Right cardiac atrium (tissue), 5 donors: ENCODE data around the gene BCL2L11. TPM values are rescaled to one million over a fixed set of nuclear protein-coding genes. Genes with fewer than 3 reads are reported as not detected.

Experiments used
- ATAC-seq, 2 donors: fragments of 200-7000 bp; cut with Tn5 transposase; one replicate each; pipeline versions ENCODE4 v1.8.0 to v1.9.1; 2020; ENCODE audit warnings: moderate library complexity in 2 of 2, mild to moderate bottlenecking in 1 of 2
- DNase-seq, 3 donors: peaks; one replicate each; pipeline ENCODE4 v3.0.0-alpha.2; 2020
- H3K27ac ChIP-seq: one replicate; pipeline ENCODE4 v1.5.1; 2013; ENCODE audit warnings: mild to moderate bottlenecking, low read length, control low read depth, moderate library complexity
- H3K27me3 ChIP-seq: one replicate; pipeline ENCODE4 v1.6.1; 2013; ENCODE audit not compliant: control insufficient read depth, insufficient read depth
- H3K4me1 ChIP-seq: one replicate; pipeline ENCODE4 v1.6.1; 2013; ENCODE audit warnings: low read length; ENCODE audit not compliant: control insufficient read depth, insufficient read depth
- H3K4me3 ChIP-seq: one replicate; pipeline ENCODE4 v1.5.1; 2013; ENCODE audit warnings: low read length, control low read depth
- H3K9me3 ChIP-seq: one replicate; pipeline ENCODE4 v1.6.1; 2013; ENCODE audit warnings: low read length; ENCODE audit not compliant: control insufficient read depth
- WGBS: extraction: QIAGEN DNeasy Blood & Tissue Kit; methylation state at CpG from one replicate; pipeline ENCODE4 v1.1.7; 2013; 5-methylcytosine and 5-hydroxymethylcytosine counted together
- intact Hi-C, 4 donors: fragments of 100-400 bp; cut with DNase I; formaldehyde crosslinking; loops; one replicate each; pipeline versions ENCODE4 v1.11.0 to v1.14.0; 2022 to 2023
- polyA plus RNA-seq: library from polyadenylated mRNA; stranded (reverse); fragments of 200-250 nt; gene quantifications from one replicate; pipeline ENCODE4 v1.2.3, GENCODE V29; 2013
- total RNA-seq, 4 donors: library from RNA; stranded (reverse); fragmentation: NEBNext Ultra II Directional; extraction: Animal tissue kit (Norgen Biotek cat#: 25700); gene quantifications; one replicate each; pipeline ENCODE4 v1.2.1, GENCODE V29; 2021
- donor health status: healthy with polysubstance abuse.
- donor health status: DM: no; HTN: yes; CAD: no.
- donor health status: DM: no; HTN: no; CAD: no.
- donor health status: DM: no; HTN: yes; CAD: no; lungs with severe emphysema.
- donor health status: DM: yes; HTN: yes; CAD: no.

The BCL2L11 gene
- total and polyA plus RNA-seq, 5 donors = 6.2 to 21.7 (median 15.7) TPM

DNA sequence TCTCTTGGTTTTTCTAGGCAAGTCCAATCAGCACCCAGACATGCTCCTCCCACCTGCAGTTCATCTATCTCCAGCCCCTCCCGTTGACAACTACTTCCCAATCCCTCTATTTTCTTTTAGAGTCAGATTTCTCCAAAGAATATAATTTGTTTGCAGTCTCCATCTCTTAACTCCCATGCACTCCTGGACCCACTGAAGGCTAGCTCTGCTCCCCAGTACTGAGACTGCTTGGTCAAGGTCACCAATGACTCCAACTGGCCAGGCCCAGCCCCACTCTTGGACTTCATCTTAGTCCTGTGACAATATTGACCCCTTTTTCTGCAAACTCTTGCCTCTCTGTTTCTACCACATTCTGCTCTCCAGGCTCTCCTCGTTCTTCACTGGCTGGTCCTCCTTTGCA, 62.0 kb downstream of the BCL2L11 start:
- no peaks in the 10 kb centered on the region for H3K27me3 ChIP-seq
- no peaks in the 10 kb centered on the region for H3K4me1 ChIP-seq
- no peaks in the 10 kb centered on the region for H3K9me3 ChIP-seq
- no peak for ATAC-seq
- intact Hi-C loops = no loop called here
- H3K4me3 ChIP-seq = no peak overlapping the region
- 78% methylated on average over 2 of the region's 2 CpGs for WGBS
- no peak for DNase-seq
- no peak overlapping the region for H3K27ac ChIP-seq

DNA sequence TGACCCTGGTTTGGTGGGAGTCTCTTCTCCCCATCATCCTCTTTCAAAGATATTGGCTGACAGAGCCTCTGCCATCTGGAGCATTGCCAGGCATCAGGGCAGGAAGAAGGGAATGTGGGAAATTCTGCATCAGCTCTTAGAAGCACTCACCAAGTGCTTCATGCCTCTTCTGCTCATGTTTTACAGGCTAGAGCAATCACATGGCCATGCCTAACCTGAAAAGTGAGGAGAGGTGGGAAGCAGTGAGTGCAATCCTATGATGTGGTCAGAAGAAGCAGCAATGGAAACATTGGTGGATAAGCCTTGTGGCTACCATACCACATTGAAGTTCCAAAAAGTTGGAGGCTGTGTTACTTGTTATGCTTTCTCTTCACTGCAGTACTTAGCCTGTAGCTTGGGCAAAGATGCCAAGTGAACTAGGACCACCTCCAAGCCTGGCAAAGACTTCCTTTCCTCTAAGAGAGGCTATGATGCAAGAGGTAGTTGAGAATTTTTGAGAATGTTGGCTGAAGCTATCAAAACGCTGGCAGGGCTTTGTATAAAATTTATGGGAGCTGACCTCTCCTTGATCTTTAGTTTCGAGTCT, 64.1 kb downstream of the BCL2L11 start:
- peak in 1 of 2 donors; percentile 25 for ATAC-seq
- no peak overlapping the region for H3K27ac ChIP-seq
- no peaks in the 10 kb centered on the region for H3K27me3 ChIP-seq
- H3K4me1 ChIP-seq = no peaks in the 10 kb centered on the region
- intact Hi-C loops = no loop called here
- WGBS = 56% methylated on average over 2 of the region's 2 CpGs
- no peak for DNase-seq
- H3K4me3 ChIP-seq = no peak overlapping the region
- no peaks in the 10 kb centered on the region for H3K9me3 ChIP-seq

DNA sequence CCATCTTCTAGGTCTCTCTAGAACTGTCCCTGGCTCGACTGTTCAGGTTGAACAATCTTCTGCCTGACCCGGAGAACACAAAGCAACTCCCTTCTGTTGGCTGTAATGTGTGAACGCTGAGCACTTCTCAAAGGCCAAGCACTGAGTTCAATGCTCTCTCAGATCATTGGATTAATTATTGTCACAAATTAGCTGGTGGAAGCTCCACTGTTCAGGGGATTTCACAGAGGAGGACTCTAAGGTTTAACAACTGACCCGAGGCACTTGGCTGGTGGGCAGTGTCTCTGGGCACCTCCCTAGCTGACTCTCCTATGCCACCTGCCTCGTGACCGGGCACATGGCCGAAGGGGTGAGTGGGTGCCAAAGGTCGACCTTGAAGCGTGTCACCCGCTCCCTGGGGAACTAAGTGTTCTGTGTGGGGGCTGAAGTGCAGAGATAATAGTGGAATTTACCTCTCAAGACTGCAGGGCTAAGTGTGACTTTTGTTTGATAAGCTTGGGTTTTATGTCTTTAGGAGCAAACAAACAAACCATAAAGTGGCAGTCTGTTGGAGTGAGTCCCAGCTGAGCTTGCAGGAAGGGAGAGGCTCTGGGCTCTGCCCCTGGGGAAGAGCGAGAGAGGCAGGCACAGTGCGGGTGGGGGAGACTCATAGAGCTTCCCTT, 64.8 kb downstream of the BCL2L11 start:
- Histone ChIP-seq H3K27ac (no peak overlapping the region), H3K27me3 (no peaks in the 10 kb centered on the region), H3K4me1 (no peaks in the 10 kb centered on the region), H3K9me3 (no peaks in the 10 kb centered on the region), H3K4me3 (no peak overlapping the region)
- WGBS = 55% methylated on average over 12 of the region's 12 CpGs
- ATAC-seq = peak; percentile 56 to 71
- intact Hi-C loops = no loop called here
- peak in 2 of 3 donors; percentile 67 to 71 for DNase-seq

DNA sequence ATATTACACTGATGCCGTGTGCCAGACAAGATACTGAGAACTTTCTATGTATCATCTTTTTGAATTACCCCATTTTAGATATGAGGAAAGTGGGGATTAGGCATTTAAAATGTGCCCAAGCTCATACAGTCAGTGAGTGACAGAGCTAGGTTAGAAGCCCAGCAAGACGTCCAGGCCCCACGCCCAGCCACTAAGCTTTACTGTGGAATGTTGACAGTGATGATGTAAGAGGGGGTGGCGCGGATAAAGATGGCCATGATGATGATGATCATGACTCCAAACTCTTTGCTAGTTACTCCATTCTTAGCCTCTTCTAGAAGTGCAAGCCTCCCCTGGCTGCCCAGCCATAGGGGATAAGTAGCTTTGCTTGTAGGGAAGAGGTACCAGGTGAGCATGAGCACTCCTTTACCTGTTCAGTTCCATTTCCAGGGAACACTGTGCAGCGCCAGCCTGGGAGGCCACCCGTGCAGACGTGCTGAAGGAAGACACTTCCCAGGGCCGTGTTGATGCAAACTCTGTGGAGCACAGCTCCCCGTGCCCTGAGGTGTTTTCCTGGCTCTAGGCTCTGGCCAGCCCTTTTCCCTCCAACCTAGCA, 65.5 kb downstream of the BCL2L11 start:
- no peak for DNase-seq
- no peak overlapping the region for H3K27ac ChIP-seq
- H3K27me3 ChIP-seq = no peaks in the 10 kb centered on the region
- WGBS = 86% methylated on average over 10 of the region's 10 CpGs
- ATAC-seq = no peak
- no peaks in the 10 kb centered on the region for H3K4me1 ChIP-seq
- intact Hi-C loops = no loop called here
- H3K9me3 ChIP-seq = no peaks in the 10 kb centered on the region
- H3K4me3 ChIP-seq = no peak overlapping the region

DNA sequence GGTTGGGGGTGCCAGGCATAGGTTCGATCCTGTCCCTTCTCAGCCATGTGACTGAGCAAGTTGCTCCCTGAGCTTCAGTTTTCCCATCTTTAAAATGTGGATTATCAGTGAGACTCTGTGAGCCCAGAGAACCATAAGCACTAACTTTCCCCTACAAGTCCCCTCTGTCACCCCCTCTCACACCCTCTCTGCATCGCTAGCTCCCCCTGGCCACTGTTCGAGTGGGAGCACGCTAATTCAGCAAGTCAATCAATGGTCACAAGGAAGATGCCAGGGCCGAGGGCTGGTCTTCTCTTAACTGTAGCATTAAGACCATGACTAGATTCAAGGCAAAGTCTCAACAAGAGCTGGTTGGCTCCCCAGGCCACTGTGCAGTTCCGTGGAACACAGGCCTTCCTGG, 66.2 kb downstream of the BCL2L11 start:
- no peaks in the 10 kb centered on the region for H3K4me1 ChIP-seq
- ATAC-seq (no peak), DNase-seq (no peak)
- H3K27me3 ChIP-seq = no peaks in the 10 kb centered on the region
- intact Hi-C loops = no loop called here
- no peak overlapping the region for H3K27ac ChIP-seq
- no peaks in the 10 kb centered on the region for H3K9me3 ChIP-seq
- no peak overlapping the region for H3K4me3 ChIP-seq
- WGBS = 97% methylated on average over 6 of the region's 6 CpGs

DNA sequence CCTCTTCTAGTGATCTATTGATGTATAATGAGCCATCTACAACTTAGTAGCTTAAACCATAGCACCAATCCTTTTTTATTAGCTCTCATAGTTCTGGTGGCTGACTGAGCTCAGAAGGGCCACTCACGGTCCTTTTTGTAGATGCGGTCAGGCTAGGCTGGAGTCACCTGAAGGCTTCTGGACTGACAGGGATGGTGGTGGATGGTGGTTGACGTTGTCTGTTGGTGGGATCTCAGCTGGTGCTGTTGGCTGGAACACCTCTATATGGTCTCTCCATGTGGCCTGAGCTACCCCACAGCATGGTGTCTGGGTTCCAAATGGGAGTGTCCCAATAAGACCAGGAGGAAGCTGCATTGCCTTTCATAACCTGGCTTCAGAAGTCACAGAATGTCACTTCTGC, 68.0 kb downstream of the BCL2L11 start:
- no peak for ATAC-seq
- DNase-seq = no peak
- Histone ChIP-seq H3K27ac (no peak overlapping the region), H3K27me3 (no peaks in the 10 kb centered on the region), H3K4me1 (no peaks in the 10 kb centered on the region), H3K4me3 (no peak overlapping the region), H3K9me3 (no peaks in the 10 kb centered on the region)
- intact Hi-C loops = no loop called here
- 94% methylated on average over 3 of the region's 3 CpGs for WGBS

DNA sequence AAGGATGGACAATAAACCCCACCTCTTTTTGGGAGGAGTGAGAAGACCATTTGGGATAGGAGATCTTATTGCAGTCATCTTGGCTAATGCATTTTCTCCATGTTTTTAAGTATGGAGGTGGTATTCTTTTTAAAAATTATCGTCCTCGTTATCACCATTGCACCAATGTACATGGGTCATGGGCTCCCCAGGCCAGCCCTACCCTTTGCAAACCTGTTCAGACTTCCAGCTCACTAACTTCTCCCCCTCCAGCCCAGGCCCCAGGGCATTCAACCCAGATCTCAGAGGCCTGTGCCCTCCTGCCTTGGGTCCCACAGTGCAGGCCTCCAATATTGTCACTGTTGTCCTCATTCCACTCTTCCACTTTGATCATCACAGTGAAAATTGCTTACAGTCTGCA, 68.4 kb downstream of the BCL2L11 start:
- no peak overlapping the region for H3K4me3 ChIP-seq
- H3K4me1 ChIP-seq = no peaks in the 10 kb centered on the region
- ATAC-seq (no peak), DNase-seq (no peak)
- 94% methylated on average over 2 of the region's 2 CpGs for WGBS
- intact Hi-C loops = no loop called here
- H3K27ac ChIP-seq = no peak overlapping the region
- no peaks in the 10 kb centered on the region for H3K27me3 ChIP-seq
- no peaks in the 10 kb centered on the region for H3K9me3 ChIP-seq

DNA sequence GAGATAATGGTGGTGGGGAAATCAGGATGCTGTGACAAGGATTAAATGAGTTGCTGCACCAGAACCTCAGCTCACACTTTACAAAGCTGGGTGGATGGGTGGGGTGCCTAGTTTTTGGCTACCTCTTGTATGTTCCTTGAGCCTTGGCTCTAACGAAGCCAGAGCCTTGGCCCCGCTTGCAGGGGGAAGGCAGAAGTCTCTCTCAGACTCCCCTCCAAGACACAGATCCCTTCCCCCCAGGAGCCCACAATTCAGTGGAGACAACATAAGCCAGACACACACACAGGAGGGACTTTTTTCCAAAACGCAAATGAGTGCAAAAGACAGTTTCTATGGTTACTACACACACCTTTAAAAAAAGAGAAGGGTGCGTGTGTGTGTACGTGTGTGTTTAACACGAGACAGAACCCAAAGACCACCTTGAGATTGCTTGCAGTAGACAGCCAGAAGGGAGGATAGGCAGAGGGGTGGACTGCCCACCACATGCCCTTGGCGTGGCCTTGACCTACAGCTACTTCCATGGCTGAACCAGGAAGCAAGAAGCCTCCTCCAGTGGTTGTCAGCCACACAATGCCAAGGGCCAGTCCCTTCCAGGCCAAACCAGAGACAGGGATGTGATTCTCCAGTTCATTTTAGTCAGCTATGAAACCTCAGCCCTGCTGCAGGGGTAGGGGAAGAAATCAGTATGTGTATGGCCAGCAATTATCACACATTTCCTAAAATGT, 70.3 kb downstream of the BCL2L11 start:
- WGBS = 85% methylated on average over 7 of the region's 7 CpGs
- no peaks in the 10 kb centered on the region for H3K27me3 ChIP-seq
- ATAC-seq = no peak
- H3K9me3 ChIP-seq = no peaks in the 10 kb centered on the region
- intact Hi-C loops = no loop called here
- no peak overlapping the region for H3K27ac ChIP-seq
- DNase-seq = no peak
- no peaks in the 10 kb centered on the region for H3K4me1 ChIP-seq
- no peak overlapping the region for H3K4me3 ChIP-seq

DNA sequence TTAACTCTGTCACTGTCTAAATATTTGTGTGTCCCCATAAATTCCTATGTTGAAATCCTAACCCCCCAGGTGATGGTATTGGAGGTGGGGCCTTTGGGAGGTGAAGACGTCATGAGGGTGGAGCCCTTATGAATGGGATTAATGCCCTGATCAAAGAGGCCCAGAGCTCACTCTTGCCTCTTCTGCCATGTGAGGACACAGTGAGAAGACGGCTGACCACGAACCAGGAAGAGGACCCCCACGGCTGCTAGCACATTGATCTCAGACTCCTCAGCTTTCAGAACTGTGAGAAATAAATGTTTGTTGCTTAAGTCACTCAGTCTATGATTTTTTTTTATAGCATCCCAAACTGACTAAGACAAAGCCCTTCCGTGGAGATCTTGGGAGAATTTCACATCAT, 71.2 kb downstream of the BCL2L11 start:
- H3K4me3 ChIP-seq = no peak overlapping the region
- intact Hi-C loops = no loop called here
- H3K27me3 ChIP-seq = no peaks in the 10 kb centered on the region
- no peaks in the 10 kb centered on the region for H3K9me3 ChIP-seq
- DNase-seq (no peak), ATAC-seq (no peak)
- 73% methylated on average over 5 of the region's 5 CpGs for WGBS
- H3K4me1 ChIP-seq = no peaks in the 10 kb centered on the region
- no peak overlapping the region for H3K27ac ChIP-seq

DNA sequence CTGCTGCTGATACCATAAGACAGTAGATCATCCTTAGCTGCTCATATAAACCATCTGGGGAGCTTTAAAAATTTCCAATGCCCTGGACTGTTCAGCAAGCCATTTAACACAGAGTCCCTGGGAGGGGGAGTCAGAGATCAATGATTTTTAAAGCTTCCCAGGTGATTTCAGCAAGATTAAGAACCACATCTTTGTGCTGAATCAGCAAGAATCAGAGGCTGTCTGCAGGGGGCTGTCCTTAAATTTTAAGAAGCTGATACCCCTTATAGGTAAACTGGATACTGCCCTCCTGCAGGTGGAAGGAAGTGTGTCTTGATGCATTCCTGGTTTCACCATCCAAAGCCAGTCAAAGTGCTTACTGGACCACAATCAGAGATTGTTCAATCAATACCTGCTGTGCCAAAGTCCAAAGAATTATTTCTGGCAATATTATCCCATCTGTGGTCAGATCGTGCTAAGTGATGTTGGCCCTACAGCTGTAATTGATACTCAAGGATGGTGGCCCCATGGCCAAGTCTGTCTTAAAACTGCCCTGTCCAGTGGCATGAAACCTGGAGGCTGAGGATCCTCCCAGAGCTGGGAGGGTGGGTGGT, 72.2 kb downstream of the BCL2L11 start:
- Histone ChIP-seq H3K27me3 (no peaks in the 10 kb centered on the region), H3K9me3 (no peaks in the 10 kb centered on the region), H3K27ac (no peak overlapping the region), H3K4me1 (no peaks in the 10 kb centered on the region), H3K4me3 (no peak overlapping the region)
- intact Hi-C loops = no loop called here
- 93% methylated on average over 1 of the region's 1 CpG for WGBS
- ATAC-seq = no peak
- DNase-seq = no peak
